ENCODE data around the gene ABTB2. TPM values are rescaled to one million over a fixed set of nuclear protein-coding genes. Genes with fewer than 3 reads are reported as not detected.

The ABTB2 gene
- total RNA-seq, 1 donor from 2014 or later: 3.1 TPM

GRCh38 chr11:34356576-34356912 is 1.3 kb downstream of the ABTB2 start:
- Mint-ChIP-seq H3K4me3 (peak overlapping the region; percentile 65), H3K27ac (no peak overlapping the region), H3K36me3 (no peaks in the 10 kb centered on the region), H3K27me3 (ENCODE audit: low read depth) (peaks cover 42% of the 10 kb centered on the region), H3K9me3 (no peaks in the 10 kb centered on the region), H3K4me1 (peaks cover 19% of the 10 kb centered on the region)
- peak in 1 of 2 experiments; percentile 41 for DNase-seq (ENCODE audit: low spot score in 2 of 2, unreplicated experiment in 2 of 2)
- TF ChIP-seq CTCF (IDR thresholded peaks at IDR 0.05; ENCODE audit: unreplicated experiment): no peak

- DNase-seq (ENCODE audit: low spot score in 2 of 2, unreplicated experiment in 2 of 2): no peak
- H3K27me3 Mint-ChIP-seq (ENCODE audit: low read depth): peaks cover 46% of the 10 kb centered on the region
- H3K9me3 Mint-ChIP-seq: no peaks in the 10 kb centered on the region
- no peak overlapping the region for H3K27ac Mint-ChIP-seq
- H3K4me3 Mint-ChIP-seq: peak overlapping the region; percentile 65
- H3K36me3 Mint-ChIP-seq: no peaks in the 10 kb centered on the region
- peaks cover 19% of the 10 kb centered on the region for H3K4me1 Mint-ChIP-seq
- TF ChIP-seq CTCF (IDR thresholded peaks at IDR 0.05; ENCODE audit: unreplicated experiment): no peak
Observed at GRCh38 chr11:34356130-34356529, 1.7 kb downstream of the ABTB2 start.

- DNase-seq (ENCODE audit: low spot score in 2 of 2, unreplicated experiment in 2 of 2): no peak
- Mint-ChIP-seq H3K36me3 (no peaks in the 10 kb centered on the region), H3K9me3 (no peaks in the 10 kb centered on the region), H3K4me3 (peak overlapping the region; percentile 65), H3K4me1 (peaks cover 19% of the 10 kb centered on the region), H3K27ac (no peak overlapping the region), H3K27me3 (ENCODE audit: low read depth) (peaks cover 46% of the 10 kb centered on the region)
- TF ChIP-seq CTCF (IDR thresholded peaks at IDR 0.05; ENCODE audit: unreplicated experiment): no peak
Observed at GRCh38 chr11:34355726-34356125, 2.1 kb downstream of the ABTB2 start.

GRCh38 chr11:34354782-34355181 is 3.0 kb downstream of the ABTB2 start:
- no peak overlapping the region for H3K27ac Mint-ChIP-seq
- DNase-seq (ENCODE audit: low spot score in 2 of 2, unreplicated experiment in 2 of 2): no peak
- H3K36me3 Mint-ChIP-seq: no peaks in the 10 kb centered on the region
- H3K9me3 Mint-ChIP-seq: no peaks in the 10 kb centered on the region
- no peak overlapping the region for H3K4me3 Mint-ChIP-seq
- no peak for TF ChIP-seq CTCF (IDR thresholded peaks at IDR 0.05; ENCODE audit: unreplicated experiment)
- peaks cover 42% of the 10 kb centered on the region for H3K27me3 Mint-ChIP-seq (ENCODE audit: low read depth)
- H3K4me1 Mint-ChIP-seq: peaks cover 19% of the 10 kb centered on the region

- peaks cover 39% of the 10 kb centered on the region for H3K27me3 Mint-ChIP-seq (ENCODE audit: low read depth)
- H3K4me1 Mint-ChIP-seq: peaks cover 16% of the 10 kb centered on the region
- H3K36me3 Mint-ChIP-seq: no peaks in the 10 kb centered on the region
- H3K4me3 Mint-ChIP-seq: no peak overlapping the region
- no peak for TF ChIP-seq CTCF (IDR thresholded peaks at IDR 0.05; ENCODE audit: unreplicated experiment)
- H3K27ac Mint-ChIP-seq: no peak overlapping the region
- no peaks in the 10 kb centered on the region for H3K9me3 Mint-ChIP-seq
- DNase-seq (ENCODE audit: low spot score in 2 of 2, unreplicated experiment in 2 of 2): no peak
Observed at GRCh38 chr11:34353881-34354280, 3.9 kb downstream of the ABTB2 start.
